Mesendoderm (in vitro differentiated cells): ENCODE results near the gene GNL2.

ENCODE experiments used
- DNase-seq: peaks from one replicate; pipeline ENCODE4 v3.0.0; 2013
- H2AK5ac ChIP-seq: 2 replicates; pipeline ENCODE4 v1.6.1; 2013; ENCODE audit warnings: low read length, inconsistent platforms
- H2BK120ac ChIP-seq: 2 replicates; pipeline ENCODE4 v1.6.1; 2013; ENCODE audit warnings: low read depth, mild to moderate bottlenecking, low read length, moderate library complexity, mixed read lengths
- H2BK15ac ChIP-seq: replicated peaks from 2 replicates; pipeline ENCODE4 v1.6.1; 2013; ENCODE audit warnings: low read depth, mild to moderate bottlenecking, moderate library complexity
- H2BK5ac ChIP-seq: 2 replicates; pipeline ENCODE4 v1.6.1; 2013; ENCODE audit warnings: low read length, inconsistent platforms
- H3K18ac ChIP-seq: 2 replicates; pipeline ENCODE4 v1.6.1; 2013; ENCODE audit warnings: mild to moderate bottlenecking, low read length, mixed read lengths
- H3K23ac ChIP-seq: one replicate; pipeline ENCODE4 v1.6.1; 2013; ENCODE audit warnings: low read length
- H3K27ac ChIP-seq: 2 replicates; pipeline ENCODE4 v1.5.1; 2013; ENCODE audit warnings: low read depth, mild to moderate bottlenecking, inconsistent platforms, low read length, moderate library complexity
- H3K27me3 ChIP-seq: 2 replicates; pipeline ENCODE4 v1.6.1; 2013; ENCODE audit warnings: low read length, control low read depth, mild to moderate bottlenecking, inconsistent platforms; ENCODE audit not compliant: insufficient read depth, poor library complexity
- H3K36me3 ChIP-seq: 2 replicates; pipeline ENCODE4 v1.6.1; 2013; ENCODE audit warnings: low read length, inconsistent platforms; ENCODE audit not compliant: control insufficient read depth, insufficient read depth
- H3K4ac ChIP-seq: one replicate; pipeline ENCODE4 v1.6.1; 2013; ENCODE audit warnings: low read depth, mild to moderate bottlenecking, low read length, moderate library complexity
- H3K4me1 ChIP-seq: 2 replicates; pipeline ENCODE4 v1.6.1; 2013; ENCODE audit warnings: low read depth, low read length, inconsistent platforms; ENCODE audit not compliant: control insufficient read depth
- H3K4me2 ChIP-seq: 2 replicates; pipeline ENCODE4 v1.6.1; 2013; ENCODE audit warnings: low read length
- H3K4me3 ChIP-seq: 2 replicates; pipeline ENCODE4 v1.5.1; 2013; ENCODE audit warnings: mild to moderate bottlenecking, low read length
- H3K56ac ChIP-seq: one replicate; pipeline ENCODE4 v1.6.1; 2013; ENCODE audit warnings: low read length
- H3K79me1 ChIP-seq: 2 replicates; pipeline ENCODE4 v1.6.1; 2013; ENCODE audit warnings: low read length, inconsistent platforms
- H3K79me2 ChIP-seq: 2 replicates; pipeline ENCODE4 v1.6.1; 2013; ENCODE audit warnings: mild to moderate bottlenecking, low read length; ENCODE audit not compliant: control insufficient read depth, insufficient read depth
- H3K9ac ChIP-seq: 2 replicates; pipeline ENCODE4 v1.6.1; 2013; ENCODE audit warnings: low read length, inconsistent platforms
- H4K5ac ChIP-seq: one replicate; pipeline ENCODE4 v1.6.1; 2013; ENCODE audit warnings: low read length
- H4K8ac ChIP-seq: one replicate; pipeline ENCODE4 v1.6.1; 2013; ENCODE audit warnings: low read depth, mild to moderate bottlenecking, control low read depth, low read length, moderate library complexity
- WGBS: extraction: QIAGEN DNeasy Blood & Tissue Kit; methylation state at CpG from one replicate; pipeline ENCODE4 v1.1.7; 2013; ENCODE audit warnings: low lambda C conversion rate, missing lambda C conversion rate; ENCODE audit not compliant: insufficient coverage; ENCODE audit errors: extremely low coverage; 5-methylcytosine and 5-hydroxymethylcytosine counted together

GNL2 gene

GRCh38 chr1:37553927-37554808 lies 41.6 kb downstream of the GNL2 start, which contains the start of gene SNIP1:
SNIP1 (minus strand) TSS chr1:37554293; CDS start chr1:37554229, 64 bp downstream.
- no peak within 1 kb of the TSS for H2BK5ac ChIP-seq
- no peaks in the 10 kb centered on the region for H3K27me3 ChIP-seq
- H2AK5ac ChIP-seq = no peak within 1 kb of the TSS
- DNase-seq = peak; percentile 97
- H4K5ac ChIP-seq = no peak within 1 kb of the TSS
- no peak within 1 kb of the TSS for H4K8ac ChIP-seq
- no CpG with 5 or more reads among the region's 54 CpGs for WGBS
- H2BK120ac ChIP-seq = no peak within 1 kb of the TSS
- no peak within 1 kb of the TSS for H3K4ac ChIP-seq
- H3K4me2 ChIP-seq = peak within 1 kb of the TSS; percentile 86
- no peaks in the 10 kb centered on the region for H3K36me3 ChIP-seq
- no peak within 1 kb of the TSS for H3K27ac ChIP-seq
- no peak within 1 kb of the TSS for H2BK15ac ChIP-seq
- peak within 1 kb of the TSS; percentile 83 for H3K56ac ChIP-seq
- H3K79me1 ChIP-seq = peaks cover 13% of the 10 kb centered on the region
- peak within 1 kb of the TSS; percentile 97 for H3K4me3 ChIP-seq
- peak within 1 kb of the TSS; percentile 20 for H3K23ac ChIP-seq
- peaks cover 4% of the 10 kb centered on the region for H3K4me1 ChIP-seq
- H3K18ac ChIP-seq = no peak within 1 kb of the TSS
- peaks cover 15% of the 10 kb centered on the region for H3K79me2 ChIP-seq
- H3K9ac ChIP-seq = peak within 1 kb of the TSS; percentile 72

GRCh38 chr1:37553598-37553926 lies 42.2 kb downstream of the GNL2 start:
- H4K8ac ChIP-seq = no peak overlapping the region
- H3K4me1 ChIP-seq = peaks cover 4% of the 10 kb centered on the region
- H3K56ac ChIP-seq = peak overlapping the region; percentile 83
- peaks cover 13% of the 10 kb centered on the region for H3K79me1 ChIP-seq
- no peak overlapping the region for H4K5ac ChIP-seq
- peak overlapping the region; percentile 86 for H3K4me2 ChIP-seq
- H2BK15ac ChIP-seq = no peak overlapping the region
- DNase-seq = no peak
- no peak overlapping the region for H2BK5ac ChIP-seq
- H3K4me3 ChIP-seq = peak overlapping the region; percentile 97
- no peak overlapping the region for H2BK120ac ChIP-seq
- H3K27me3 ChIP-seq = no peaks in the 10 kb centered on the region
- peaks cover 15% of the 10 kb centered on the region for H3K79me2 ChIP-seq
- H2AK5ac ChIP-seq = no peak overlapping the region
- no CpG with 5 or more reads among the region's 11 CpGs for WGBS
- peak overlapping the region; percentile 20 for H3K23ac ChIP-seq
- H3K18ac ChIP-seq = no peak overlapping the region
- H3K36me3 ChIP-seq = no peaks in the 10 kb centered on the region
- no peak overlapping the region for H3K27ac ChIP-seq
- H3K9ac ChIP-seq = peak overlapping the region; percentile 72
- H3K4ac ChIP-seq = no peak overlapping the region

GRCh38 chr1:37549341-37549740 lies 46.4 kb downstream of the GNL2 start:
- Histone ChIP-seq H3K27me3 (no peaks in the 10 kb centered on the region), H4K8ac (no peak overlapping the region), H3K56ac (no peak overlapping the region), H3K23ac (no peak overlapping the region), H3K79me2 (peaks cover 15% of the 10 kb centered on the region), H2BK15ac (no peak overlapping the region), H3K79me1 (peaks cover 13% of the 10 kb centered on the region), H3K18ac (no peak overlapping the region), H3K36me3 (peaks cover 3% of the 10 kb centered on the region), H3K4me1 (peaks cover 1% of the 10 kb centered on the region), H3K27ac (no peak overlapping the region), H3K4me3 (no peak overlapping the region), H2BK5ac (no peak overlapping the region), H2BK120ac (no peak overlapping the region), H4K5ac (no peak overlapping the region), H3K4ac (no peak overlapping the region), H3K9ac (no peak overlapping the region), H3K4me2 (no peak overlapping the region), H2AK5ac (no peak overlapping the region)
- no peak for DNase-seq
- WGBS = no CpG with 5 or more reads among the region's 6 CpGs

GRCh38 chr1:37545019-37545418 lies 50.7 kb downstream of the GNL2 start:
- Histone ChIP-seq H3K4me2 (no peak overlapping the region), H4K5ac (no peak overlapping the region), H3K23ac (no peak overlapping the region), H4K8ac (no peak overlapping the region), H3K79me2 (no peaks in the 10 kb centered on the region), H3K27ac (no peak overlapping the region), H3K79me1 (no peaks in the 10 kb centered on the region), H3K56ac (no peak overlapping the region), H3K4ac (no peak overlapping the region), H2AK5ac (no peak overlapping the region), H2BK120ac (no peak overlapping the region), H3K36me3 (peaks cover 4% of the 10 kb centered on the region), H3K9ac (no peak overlapping the region), H2BK15ac (no peak overlapping the region), H2BK5ac (no peak overlapping the region), H3K27me3 (no peaks in the 10 kb centered on the region), H3K18ac (no peak overlapping the region), H3K4me3 (no peak overlapping the region), H3K4me1 (no peaks in the 10 kb centered on the region)
- no peak for DNase-seq
- no CpG with 5 or more reads among the region's 5 CpGs for WGBS

GRCh38 chr1:37544530-37544929 lies 51.2 kb downstream of the GNL2 start:
- DNase-seq = no peak
- Histone ChIP-seq H2BK5ac (no peak overlapping the region), H3K9ac (no peak overlapping the region), H3K4me1 (no peaks in the 10 kb centered on the region), H3K27me3 (no peaks in the 10 kb centered on the region), H3K4me3 (no peak overlapping the region), H3K23ac (no peak overlapping the region), H3K56ac (no peak overlapping the region), H3K4me2 (no peak overlapping the region), H2BK120ac (no peak overlapping the region), H3K79me2 (no peaks in the 10 kb centered on the region), H4K5ac (no peak overlapping the region), H2AK5ac (no peak overlapping the region), H4K8ac (no peak overlapping the region), H3K4ac (no peak overlapping the region), H3K18ac (no peak overlapping the region), H3K79me1 (no peaks in the 10 kb centered on the region), H2BK15ac (no peak overlapping the region), H3K27ac (no peak overlapping the region), H3K36me3 (peaks cover 6% of the 10 kb centered on the region)
- no CpG with 5 or more reads among the region's 21 CpGs for WGBS
